IgD-negative memory B cell (primary cell): ENCODE measurements around the gene MMP19. TPM values are rescaled to one million over a fixed set of nuclear protein-coding genes. Genes with fewer than 3 reads are reported as not detected.
A peak's percentile ranks its signal among the peaks of the same experiment; 100 is the strongest.
"Not testable (repeated sequence)": the region's sequence is repeated elsewhere in the genome, so short reads cannot be mapped to it uniquely, and the experiment has no call there.

ENCODE experiments used
- H3K27ac Mint-ChIP-seq, 3 donors: one replicate each; pipeline ENCODE4 v1.8.0; 2020 to 2022; ENCODE audit warnings: mild to moderate bottlenecking in 3 of 3, mixed read lengths in 3 of 3, moderate library complexity in 1 of 3
- H3K27me3 Mint-ChIP-seq: one replicate; pipeline ENCODE4 v1.8.0; 2021; ENCODE audit warnings: mixed read lengths
- H3K36me3 Mint-ChIP-seq: one replicate; pipeline ENCODE4 v1.8.0; 2020; ENCODE audit warnings: mild to moderate bottlenecking, mixed read lengths
- H3K4me1 Mint-ChIP-seq, 3 donors: one replicate each; pipeline ENCODE4 v1.8.0; 2020 to 2022; ENCODE audit warnings: mixed read lengths in 3 of 3, mild to moderate bottlenecking in 1 of 3
- H3K4me3 Mint-ChIP-seq, 4 donors: one replicate each; pipeline ENCODE4 v1.8.0; 2020 to 2022; ENCODE audit warnings: mild to moderate bottlenecking in 4 of 4, mixed read lengths in 4 of 4, moderate library complexity in 3 of 4
- H3K9me3 Mint-ChIP-seq, 3 donors: one replicate each; pipeline ENCODE4 v1.8.0; 2020 to 2021; ENCODE audit warnings: mixed read lengths in 3 of 3, mild to moderate bottlenecking in 1 of 3
- polyA plus RNA-seq: library from polyadenylated mRNA; unstranded; fragments of 300-500 nt; fragmentation: Illumina TruSeq; gene quantifications from one replicate; pipeline ENCODE4 v1.2.3, GENCODE V29; 2021

The MMP19 gene
- polyA plus RNA-seq = not detected

GRCh38 chr12:55842681-55843429 lies at the start of gene MMP19:
MMP19 (minus strand) TSS chr12:55842936; CDS start chr12:55842830, 106 bp downstream.
- peaks cover 0 to 5% (median 0%) of the 10 kb centered on the region in 3 donors for H3K4me1 Mint-ChIP-seq
- peaks cover 2% of the 10 kb centered on the region for H3K27me3 Mint-ChIP-seq
- no peak within 1 kb of the TSS for H3K4me3 Mint-ChIP-seq
- H3K36me3 Mint-ChIP-seq = peaks cover 3% of the 10 kb centered on the region
- H3K27ac Mint-ChIP-seq = no peak within 1 kb of the TSS
- H3K9me3 Mint-ChIP-seq = no peaks in the 10 kb centered on the region

GRCh38 chr12:55891310-55891709 lies 48.6 kb upstream of the MMP19 start:
- Mint-ChIP-seq H3K36me3 (peaks cover 2% of the 10 kb centered on the region), H3K27me3 (no peaks in the 10 kb centered on the region), H3K27ac (peak overlapping the region in 1 of 3 donors; percentile 47), H3K9me3 (no peaks in the 10 kb centered on the region), H3K4me1 (no peaks in the 10 kb centered on the region), H3K4me3 (no peak overlapping the region)

GRCh38 chr12:55885113-55885512 lies 42.4 kb upstream of the MMP19 start:
- Mint-ChIP-seq H3K4me3 (no peak overlapping the region), H3K4me1 (peaks cover 0 to 6% (median 4%) of the 10 kb centered on the region in 3 donors), H3K27me3 (no peaks in the 10 kb centered on the region), H3K27ac (no peak overlapping the region), H3K9me3 (peaks cover 0 to 3% (median 0%) of the 10 kb centered on the region in 3 donors), H3K36me3 (peaks cover 3% of the 10 kb centered on the region)

GRCh38 chr12:55877824-55878223 lies 35.1 kb upstream of the MMP19 start:
- Mint-ChIP-seq H3K4me3 (peak overlapping the region in 1 of 4 donors; percentile 8), H3K4me1 (peaks cover 0 to 2% (median 1%) of the 10 kb centered on the region in 3 donors), H3K9me3 (peaks cover 0 to 11% (median 9%) of the 10 kb centered on the region in 3 donors), H3K36me3 (peaks cover 8% of the 10 kb centered on the region), H3K27me3 (no peaks in the 10 kb centered on the region), H3K27ac (no peak overlapping the region)

GRCh38 chr12:55875704-55876467 lies 33.1 kb upstream of the MMP19 start:
- Mint-ChIP-seq H3K36me3 (peaks cover 4% of the 10 kb centered on the region), H3K9me3 (peaks cover 0 to 11% (median 9%) of the 10 kb centered on the region in 3 donors), H3K4me3 (peak overlapping the region in 1 of 4 donors; percentile 46), H3K27me3 (no peaks in the 10 kb centered on the region), H3K27ac (no peak overlapping the region), H3K4me1 (peaks cover 0 to 1% (median 0%) of the 10 kb centered on the region in 3 donors)

- H3K36me3 Mint-ChIP-seq = peaks cover 4% of the 10 kb centered on the region
- H3K4me3 Mint-ChIP-seq = no peak overlapping the region
- peaks cover 0 to 11% (median 9%) of the 10 kb centered on the region in 3 donors for H3K9me3 Mint-ChIP-seq
- H3K27ac Mint-ChIP-seq = no peak overlapping the region
- no peaks in the 10 kb centered on the region for H3K27me3 Mint-ChIP-seq
- no peaks in the 10 kb centered on the region for H3K4me1 Mint-ChIP-seq
These were observed 31.7 kb upstream of the MMP19 start for GRCh38 chr12:55874443-55874842.

- H3K27me3 Mint-ChIP-seq, H3K4me1 Mint-ChIP-seq, H3K36me3 Mint-ChIP-seq, H3K4me3 Mint-ChIP-seq, H3K27ac Mint-ChIP-seq, H3K9me3 Mint-ChIP-seq: not testable (repeated sequence)
These were observed 23.8 kb upstream of the MMP19 start for GRCh38 chr12:55866454-55867004.

- Mint-ChIP-seq H3K36me3 (no peaks in the 10 kb centered on the region), H3K4me1 (no peaks in the 10 kb centered on the region), H3K9me3 (peaks cover 0 to 4% (median 3%) of the 10 kb centered on the region in 3 donors), H3K27ac (no peak overlapping the region), H3K4me3 (no peak overlapping the region), H3K27me3 (no peaks in the 10 kb centered on the region)
These were observed 22.6 kb upstream of the MMP19 start for GRCh38 chr12:55865327-55865726.

GRCh38 chr12:55862931-55863330 lies 20.2 kb upstream of the MMP19 start:
- H3K4me1 Mint-ChIP-seq, H3K9me3 Mint-ChIP-seq, H3K27ac Mint-ChIP-seq, H3K36me3 Mint-ChIP-seq, H3K4me3 Mint-ChIP-seq, H3K27me3 Mint-ChIP-seq: not testable (repeated sequence)

- Mint-ChIP-seq H3K27me3 (no peaks in the 10 kb centered on the region), H3K4me3 (no peak overlapping the region), H3K27ac (no peak overlapping the region), H3K9me3 (peaks cover 0 to 4% (median 3%) of the 10 kb centered on the region in 3 donors), H3K36me3 (peaks cover 2% of the 10 kb centered on the region), H3K4me1 (no peaks in the 10 kb centered on the region)
These were observed 19.6 kb upstream of the MMP19 start for GRCh38 chr12:55862286-55862685.

GRCh38 chr12:55861871-55862270 lies 19.1 kb upstream of the MMP19 start:
- Mint-ChIP-seq H3K4me1 (no peaks in the 10 kb centered on the region), H3K27me3 (no peaks in the 10 kb centered on the region), H3K9me3 (peaks cover 0 to 4% (median 3%) of the 10 kb centered on the region in 3 donors), H3K27ac (no peak overlapping the region), H3K4me3 (no peak overlapping the region), H3K36me3 (peaks cover 5% of the 10 kb centered on the region)

- Mint-ChIP-seq H3K27me3 (no peaks in the 10 kb centered on the region), H3K4me1 (no peaks in the 10 kb centered on the region), H3K4me3 (no peak overlapping the region), H3K27ac (no peak overlapping the region), H3K9me3 (peaks cover 0 to 4% (median 3%) of the 10 kb centered on the region in 3 donors), H3K36me3 (peaks cover 5% of the 10 kb centered on the region)
These were observed 18.7 kb upstream of the MMP19 start for GRCh38 chr12:55861396-55861795.

GRCh38 chr12:55852740-55853139 lies 10.0 kb upstream of the MMP19 start:
- H3K27me3 Mint-ChIP-seq = peaks cover 4% of the 10 kb centered on the region
- no peaks in the 10 kb centered on the region for H3K9me3 Mint-ChIP-seq
- no peak overlapping the region for H3K4me3 Mint-ChIP-seq
- H3K36me3 Mint-ChIP-seq = peaks cover 7% of the 10 kb centered on the region
- no peaks in the 10 kb centered on the region for H3K4me1 Mint-ChIP-seq
- H3K27ac Mint-ChIP-seq = no peak overlapping the region

- H3K4me1 Mint-ChIP-seq = no peaks in the 10 kb centered on the region
- no peak overlapping the region for H3K4me3 Mint-ChIP-seq
- no peak overlapping the region for H3K27ac Mint-ChIP-seq
- H3K36me3 Mint-ChIP-seq = peaks cover 3% of the 10 kb centered on the region
- H3K27me3 Mint-ChIP-seq = peaks cover 4% of the 10 kb centered on the region
- no peaks in the 10 kb centered on the region for H3K9me3 Mint-ChIP-seq
These were observed 8.2 kb upstream of the MMP19 start for GRCh38 chr12:55850893-55851292.

GRCh38 chr12:55850401-55850800 lies 7.7 kb upstream of the MMP19 start:
- H3K27me3 Mint-ChIP-seq = peaks cover 4% of the 10 kb centered on the region

More at GRCh38 chr12:55850401-55850800, 7.7 kb upstream of the MMP19 start:
- no peak overlapping the region for H3K27ac Mint-ChIP-seq
- peaks cover 3% of the 10 kb centered on the region for H3K36me3 Mint-ChIP-seq
- H3K9me3 Mint-ChIP-seq = no peaks in the 10 kb centered on the region
- H3K4me3 Mint-ChIP-seq = no peak overlapping the region
- no peaks in the 10 kb centered on the region for H3K4me1 Mint-ChIP-seq
